Measurements from ENCODE around the gene FRY. TPM values are rescaled to one million over a fixed set of nuclear protein-coding genes. Genes with fewer than 3 reads are reported as not detected.
A peak's percentile ranks its signal among the peaks of the same experiment; 100 is the strongest.

Gene FRY
- total RNA-seq, 1 donor from 2014 or later = 4.5 TPM

GRCh38 chr13:32139251-32139650 lies 107.7 kb downstream of the FRY start:
- Mint-ChIP-seq H3K9me3 (ENCODE audit: unreplicated experiment) (no peaks in the 10 kb centered on the region), H3K27ac (ENCODE audit: unreplicated experiment) (no peak overlapping the region), H3K36me3 (ENCODE audit: low read depth, unreplicated experiment) (no peaks in the 10 kb centered on the region), H3K4me3 (ENCODE audit: unreplicated experiment) (no peak overlapping the region), H3K4me1 (ENCODE audit: unreplicated experiment) (peaks cover 3% of the 10 kb centered on the region), H3K27me3 (ENCODE audit: unreplicated experiment) (peaks cover 1% of the 10 kb centered on the region)
- DNase-seq (ENCODE audit: low spot score) = no peak
- no peak for TF ChIP-seq CTCF (IDR thresholded peaks at IDR 0.05; ENCODE audit: unreplicated experiment)

- no peaks in the 10 kb centered on the region for H3K36me3 Mint-ChIP-seq (ENCODE audit: low read depth, unreplicated experiment)
- peaks cover 3% of the 10 kb centered on the region for H3K27me3 Mint-ChIP-seq (ENCODE audit: unreplicated experiment)
- no peak for DNase-seq (ENCODE audit: low spot score)
- H3K27ac Mint-ChIP-seq (ENCODE audit: unreplicated experiment) = no peak overlapping the region
- H3K4me3 Mint-ChIP-seq (ENCODE audit: unreplicated experiment) = no peak overlapping the region
- TF ChIP-seq CTCF (IDR thresholded peaks at IDR 0.05; ENCODE audit: unreplicated experiment) = no peak
- H3K4me1 Mint-ChIP-seq (ENCODE audit: unreplicated experiment) = peaks cover 3% of the 10 kb centered on the region
- no peaks in the 10 kb centered on the region for H3K9me3 Mint-ChIP-seq (ENCODE audit: unreplicated experiment)
Measured at GRCh38 chr13:32140109-32140508, 108.5 kb downstream of the FRY start.

GRCh38 chr13:32141462-32141861 lies 109.9 kb downstream of the FRY start:
- Mint-ChIP-seq H3K27ac (ENCODE audit: unreplicated experiment) (no peak overlapping the region), H3K27me3 (ENCODE audit: unreplicated experiment) (peaks cover 3% of the 10 kb centered on the region), H3K36me3 (ENCODE audit: low read depth, unreplicated experiment) (no peaks in the 10 kb centered on the region), H3K4me1 (ENCODE audit: unreplicated experiment) (peaks cover 3% of the 10 kb centered on the region), H3K4me3 (ENCODE audit: unreplicated experiment) (no peak overlapping the region), H3K9me3 (ENCODE audit: unreplicated experiment) (no peaks in the 10 kb centered on the region)
- no peak for TF ChIP-seq CTCF (IDR thresholded peaks at IDR 0.05; ENCODE audit: unreplicated experiment)
- no peak for DNase-seq (ENCODE audit: low spot score)

- Mint-ChIP-seq H3K4me3 (ENCODE audit: unreplicated experiment) (no peak overlapping the region), H3K36me3 (ENCODE audit: low read depth, unreplicated experiment) (no peaks in the 10 kb centered on the region), H3K27ac (ENCODE audit: unreplicated experiment) (no peak overlapping the region), H3K4me1 (ENCODE audit: unreplicated experiment) (peaks cover 3% of the 10 kb centered on the region), H3K9me3 (ENCODE audit: unreplicated experiment) (no peaks in the 10 kb centered on the region), H3K27me3 (ENCODE audit: unreplicated experiment) (peaks cover 3% of the 10 kb centered on the region)
- no peak for DNase-seq (ENCODE audit: low spot score)
- no peak for TF ChIP-seq CTCF (IDR thresholded peaks at IDR 0.05; ENCODE audit: unreplicated experiment)
Measured at GRCh38 chr13:32142115-32142514, 110.5 kb downstream of the FRY start.

- H3K27ac Mint-ChIP-seq (ENCODE audit: unreplicated experiment) = peak overlapping the region; percentile 19
Measured at GRCh38 chr13:32142956-32143375, 111.4 kb downstream of the FRY start.

More at GRCh38 chr13:32142956-32143375, 111.4 kb downstream of the FRY start:
- H3K4me1 Mint-ChIP-seq (ENCODE audit: unreplicated experiment) = peaks cover 3% of the 10 kb centered on the region
- DNase-seq (ENCODE audit: low spot score) = peak; percentile 11
- peaks cover 3% of the 10 kb centered on the region for H3K27me3 Mint-ChIP-seq (ENCODE audit: unreplicated experiment)
- TF ChIP-seq CTCF (IDR thresholded peaks at IDR 0.05; ENCODE audit: unreplicated experiment) = no peak
- no peak overlapping the region for H3K4me3 Mint-ChIP-seq (ENCODE audit: unreplicated experiment)
- H3K9me3 Mint-ChIP-seq (ENCODE audit: unreplicated experiment) = no peaks in the 10 kb centered on the region
- H3K36me3 Mint-ChIP-seq (ENCODE audit: low read depth, unreplicated experiment) = no peaks in the 10 kb centered on the region
